ENCODE results near the gene WDR7.

DNA sequence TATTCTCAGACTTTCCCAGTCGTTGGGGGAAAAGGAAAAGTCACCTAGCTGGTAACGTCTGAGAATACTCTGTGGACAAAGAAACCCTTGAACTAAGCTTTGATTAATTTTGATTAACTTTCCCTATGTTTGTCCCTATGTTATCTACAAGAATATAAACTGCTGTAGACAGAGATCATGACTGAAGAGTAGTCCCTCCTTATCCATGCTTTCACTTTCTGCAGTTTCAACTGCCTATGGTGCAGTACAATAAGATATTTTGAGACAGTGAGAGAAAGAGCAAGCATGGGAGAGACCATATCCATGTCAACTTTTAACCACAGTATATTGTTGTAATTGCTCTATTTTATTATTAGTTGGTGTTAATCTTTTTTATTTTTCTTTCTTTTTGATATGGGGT is 44.5 kb upstream of the WDR7 start:
- no peak for TF ChIP-seq CTCF (IDR thresholded peaks at IDR 0.05; ENCODE audit: low read depth, low read length)
- TF ChIP-seq EZH2phosphoT487 (IDR thresholded peaks at IDR 0.05; ENCODE audit: low read depth) = no peak

All from OCI-LY3 (cell line).